Measurements from ENCODE around the gene TMC1.
"Not testable (repeated sequence)": the region's sequence is repeated elsewhere in the genome, so short reads cannot be mapped to it uniquely, and the experiment has no call there.

TMC1 gene

GRCh38 chr9:72790989-72791388, 269.6 kb downstream of the TMC1 start:
- H3K4me1 ChIP-seq (ENCODE audit: control insufficient read depth, insufficient read depth, low read length) = no peaks in the 10 kb centered on the region
- H3K27ac ChIP-seq (ENCODE audit: low read length) = no peak overlapping the region
- H3K9ac ChIP-seq (ENCODE audit: low read length in 2 of 2) = no peak overlapping the region
- no peak overlapping the region for H3K4me3 ChIP-seq (ENCODE audit: low read length in 2 of 2)
- no peaks in the 10 kb centered on the region for H3K36me3 ChIP-seq (ENCODE audit: control insufficient read depth in 2 of 2, insufficient read depth in 2 of 2, low read length in 2 of 2)
- H3K27me3 ChIP-seq (ENCODE audit: control insufficient read depth in 1 of 2, insufficient read depth in 2 of 2, low read length in 2 of 2) = no peaks in the 10 kb centered on the region
- H3K9me3 ChIP-seq (ENCODE audit: control insufficient read depth in 2 of 2, low read length in 2 of 2) = peaks cover 0 to 4% of the 10 kb centered on the region in 2 donors

- no peaks in the 10 kb centered on the region for H3K36me3 ChIP-seq (ENCODE audit: control insufficient read depth in 2 of 2, insufficient read depth in 2 of 2, low read length in 2 of 2)
- H3K4me3 ChIP-seq (ENCODE audit: low read length in 2 of 2) = no peak overlapping the region
- no peaks in the 10 kb centered on the region for H3K27me3 ChIP-seq (ENCODE audit: control insufficient read depth in 1 of 2, insufficient read depth in 2 of 2, low read length in 2 of 2)
- H3K9ac ChIP-seq (ENCODE audit: low read length in 2 of 2) = no peak overlapping the region
- no peak overlapping the region for H3K27ac ChIP-seq (ENCODE audit: low read length)
- peaks cover 0 to 4% of the 10 kb centered on the region in 2 donors for H3K9me3 ChIP-seq (ENCODE audit: control insufficient read depth in 2 of 2, low read length in 2 of 2)
- H3K4me1 ChIP-seq (ENCODE audit: control insufficient read depth, insufficient read depth, low read length) = no peaks in the 10 kb centered on the region
Observed at GRCh38 chr9:72791436-72791835, 270.0 kb downstream of the TMC1 start.

GRCh38 chr9:72794946-72795345, 273.5 kb downstream of the TMC1 start:
- H3K27me3 ChIP-seq (ENCODE audit: control insufficient read depth in 1 of 2, insufficient read depth in 2 of 2, low read length in 2 of 2) = no peaks in the 10 kb centered on the region
- peaks cover 0 to 4% of the 10 kb centered on the region in 2 donors for H3K9me3 ChIP-seq (ENCODE audit: control insufficient read depth in 2 of 2, low read length in 2 of 2)
- H3K27ac ChIP-seq (ENCODE audit: low read length) = no peak overlapping the region

GRCh38 chr9:72800328-72800994, 279.1 kb downstream of the TMC1 start:
- H3K36me3 ChIP-seq (ENCODE audit: control insufficient read depth in 2 of 2, insufficient read depth in 2 of 2, low read length in 2 of 2) = no peaks in the 10 kb centered on the region
- no peak overlapping the region for H3K4me3 ChIP-seq (ENCODE audit: low read length in 2 of 2)
- no peak overlapping the region for H3K27ac ChIP-seq (ENCODE audit: low read length)
- H3K27me3 ChIP-seq (ENCODE audit: control insufficient read depth in 1 of 2, insufficient read depth in 2 of 2, low read length in 2 of 2) = no peaks in the 10 kb centered on the region
- H3K4me1 ChIP-seq (ENCODE audit: control insufficient read depth, insufficient read depth, low read length) = no peaks in the 10 kb centered on the region
- no peak overlapping the region for H3K9ac ChIP-seq (ENCODE audit: low read length in 2 of 2)
- no peaks in the 10 kb centered on the region for H3K9me3 ChIP-seq (ENCODE audit: control insufficient read depth in 2 of 2, low read length in 2 of 2)

More at GRCh38 chr9:72794946-72795345, 273.5 kb downstream of the TMC1 start:
- Histone ChIP-seq H3K4me1 (ENCODE audit: control insufficient read depth, insufficient read depth, low read length) (no peaks in the 10 kb centered on the region), H3K36me3 (ENCODE audit: control insufficient read depth in 2 of 2, insufficient read depth in 2 of 2, low read length in 2 of 2) (no peaks in the 10 kb centered on the region), H3K9ac (ENCODE audit: low read length in 2 of 2) (no peak overlapping the region), H3K4me3 (ENCODE audit: low read length in 2 of 2) (no peak overlapping the region)

GRCh38 chr9:72805238-72805637, 283.8 kb downstream of the TMC1 start:
- Histone ChIP-seq H3K27me3 (ENCODE audit: control insufficient read depth in 1 of 2, insufficient read depth in 2 of 2, low read length in 2 of 2) (no peaks in the 10 kb centered on the region), H3K4me1 (ENCODE audit: control insufficient read depth, insufficient read depth, low read length) (no peaks in the 10 kb centered on the region), H3K36me3 (ENCODE audit: control insufficient read depth in 2 of 2, insufficient read depth in 2 of 2, low read length in 2 of 2) (no peaks in the 10 kb centered on the region), H3K9ac (ENCODE audit: low read length in 2 of 2) (no peak overlapping the region), H3K27ac (ENCODE audit: low read length) (no peak overlapping the region), H3K9me3 (ENCODE audit: control insufficient read depth in 2 of 2, low read length in 2 of 2) (no peaks in the 10 kb centered on the region), H3K4me3 (ENCODE audit: low read length in 2 of 2) (no peak overlapping the region)

- H3K4me3 ChIP-seq (ENCODE audit: low read length in 2 of 2); H3K9me3 ChIP-seq (ENCODE audit: control insufficient read depth in 2 of 2, low read length in 2 of 2); H3K4me1 ChIP-seq (ENCODE audit: control insufficient read depth, insufficient read depth, low read length); H3K9ac ChIP-seq (ENCODE audit: low read length in 2 of 2); H3K27ac ChIP-seq (ENCODE audit: low read length); H3K27me3 ChIP-seq (ENCODE audit: control insufficient read depth in 1 of 2, insufficient read depth in 2 of 2, low read length in 2 of 2); H3K36me3 ChIP-seq (ENCODE audit: control insufficient read depth in 2 of 2, insufficient read depth in 2 of 2, low read length in 2 of 2): not testable (repeated sequence)
Observed at GRCh38 chr9:72806313-72806809, 285.0 kb downstream of the TMC1 start.

- Histone ChIP-seq H3K9ac (ENCODE audit: low read length in 2 of 2) (no peak overlapping the region), H3K4me1 (ENCODE audit: control insufficient read depth, insufficient read depth, low read length) (no peaks in the 10 kb centered on the region), H3K4me3 (ENCODE audit: low read length in 2 of 2) (no peak overlapping the region), H3K27ac (ENCODE audit: low read length) (no peak overlapping the region), H3K27me3 (ENCODE audit: control insufficient read depth in 1 of 2, insufficient read depth in 2 of 2, low read length in 2 of 2) (no peaks in the 10 kb centered on the region), H3K36me3 (ENCODE audit: control insufficient read depth in 2 of 2, insufficient read depth in 2 of 2, low read length in 2 of 2) (no peaks in the 10 kb centered on the region), H3K9me3 (ENCODE audit: control insufficient read depth in 2 of 2, low read length in 2 of 2) (no peaks in the 10 kb centered on the region)
Observed at GRCh38 chr9:72807765-72808445, 286.5 kb downstream of the TMC1 start.

- Histone ChIP-seq H3K4me1 (ENCODE audit: control insufficient read depth, insufficient read depth, low read length) (no peaks in the 10 kb centered on the region), H3K4me3 (ENCODE audit: low read length in 2 of 2) (no peak overlapping the region), H3K27ac (ENCODE audit: low read length) (no peak overlapping the region), H3K27me3 (ENCODE audit: control insufficient read depth in 1 of 2, insufficient read depth in 2 of 2, low read length in 2 of 2) (no peaks in the 10 kb centered on the region), H3K9ac (ENCODE audit: low read length in 2 of 2) (no peak overlapping the region), H3K9me3 (ENCODE audit: control insufficient read depth in 2 of 2, low read length in 2 of 2) (no peaks in the 10 kb centered on the region), H3K36me3 (ENCODE audit: control insufficient read depth in 2 of 2, insufficient read depth in 2 of 2, low read length in 2 of 2) (no peaks in the 10 kb centered on the region)
Observed at GRCh38 chr9:72808446-72808768, 287.0 kb downstream of the TMC1 start.

GRCh38 chr9:72809586-72809985, 288.2 kb downstream of the TMC1 start:
- Histone ChIP-seq H3K4me1 (ENCODE audit: control insufficient read depth, insufficient read depth, low read length) (no peaks in the 10 kb centered on the region), H3K4me3 (ENCODE audit: low read length in 2 of 2) (no peak overlapping the region), H3K9ac (ENCODE audit: low read length in 2 of 2) (no peak overlapping the region), H3K27me3 (ENCODE audit: control insufficient read depth in 1 of 2, insufficient read depth in 2 of 2, low read length in 2 of 2) (no peaks in the 10 kb centered on the region), H3K9me3 (ENCODE audit: control insufficient read depth in 2 of 2, low read length in 2 of 2) (no peaks in the 10 kb centered on the region), H3K36me3 (ENCODE audit: control insufficient read depth in 2 of 2, insufficient read depth in 2 of 2, low read length in 2 of 2) (no peaks in the 10 kb centered on the region), H3K27ac (ENCODE audit: low read length) (no peak overlapping the region)

GRCh38 chr9:72812559-72813111, 291.2 kb downstream of the TMC1 start:
- no peaks in the 10 kb centered on the region for H3K27me3 ChIP-seq (ENCODE audit: control insufficient read depth in 1 of 2, insufficient read depth in 2 of 2, low read length in 2 of 2)
- no peaks in the 10 kb centered on the region for H3K36me3 ChIP-seq (ENCODE audit: control insufficient read depth in 2 of 2, insufficient read depth in 2 of 2, low read length in 2 of 2)
- no peaks in the 10 kb centered on the region for H3K9me3 ChIP-seq (ENCODE audit: control insufficient read depth in 2 of 2, low read length in 2 of 2)
- no peak overlapping the region for H3K9ac ChIP-seq (ENCODE audit: low read length in 2 of 2)
- no peaks in the 10 kb centered on the region for H3K4me1 ChIP-seq (ENCODE audit: control insufficient read depth, insufficient read depth, low read length)
- no peak overlapping the region for H3K27ac ChIP-seq (ENCODE audit: low read length)
- H3K4me3 ChIP-seq (ENCODE audit: low read length in 2 of 2) = no peak overlapping the region

- Histone ChIP-seq H3K27ac (ENCODE audit: low read length) (no peak overlapping the region), H3K4me3 (ENCODE audit: low read length in 2 of 2) (no peak overlapping the region), H3K36me3 (ENCODE audit: control insufficient read depth in 2 of 2, insufficient read depth in 2 of 2, low read length in 2 of 2) (no peaks in the 10 kb centered on the region), H3K9ac (ENCODE audit: low read length in 2 of 2) (no peak overlapping the region), H3K27me3 (ENCODE audit: control insufficient read depth in 1 of 2, insufficient read depth in 2 of 2, low read length in 2 of 2) (no peaks in the 10 kb centered on the region), H3K4me1 (ENCODE audit: control insufficient read depth, insufficient read depth, low read length) (no peaks in the 10 kb centered on the region), H3K9me3 (ENCODE audit: control insufficient read depth in 2 of 2, low read length in 2 of 2) (no peaks in the 10 kb centered on the region)
Observed at GRCh38 chr9:72813544-72813943, 292.1 kb downstream of the TMC1 start.
